GM21447 (cell line): ENCODE data around the gene SPTLC1.

Experiments used
- ATAC-seq: cut with Tn5 transposase; IDR thresholded peaks from one replicate; pipeline ENCODE4 v1.9.1; 2021; ENCODE audit not compliant: unreplicated experiment

Gene SPTLC1

DNA sequence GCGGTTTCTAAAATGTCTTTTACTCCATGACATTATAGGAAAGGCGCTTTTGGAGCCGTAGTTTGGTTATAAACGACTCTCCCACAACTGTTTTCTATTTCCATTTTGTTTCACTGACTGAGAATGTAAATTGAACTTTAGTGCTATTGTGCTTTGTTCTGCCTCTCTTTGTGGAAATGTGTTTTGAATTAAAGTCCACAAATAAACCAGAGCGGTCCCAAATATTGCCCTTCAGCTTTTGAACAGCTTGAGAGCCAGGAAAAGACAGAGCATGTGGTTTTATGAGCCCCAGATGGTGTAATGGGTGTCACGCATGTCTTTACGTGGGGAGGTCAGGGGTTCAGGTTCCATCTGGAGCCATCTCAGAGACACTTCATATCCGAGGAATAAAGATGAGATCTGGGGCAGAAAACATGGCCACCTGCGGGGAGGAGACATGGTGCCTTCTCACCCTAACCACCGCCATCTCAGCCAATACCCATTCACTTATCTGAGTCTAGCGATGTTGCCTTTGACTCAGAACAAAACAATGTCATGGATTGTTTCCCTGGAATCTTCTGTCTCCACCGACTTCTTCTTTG lies 122.7 kb downstream of the SPTLC1 start:
- ATAC-seq, result no peak

GRCh38 chr9:91991721-91992341 lies 123.4 kb downstream of the SPTLC1 start:
- ATAC-seq, result no peak

GRCh38 chr9:91986248-91986647 lies 129.0 kb downstream of the SPTLC1 start:
- ATAC-seq, result no peak

DNA sequence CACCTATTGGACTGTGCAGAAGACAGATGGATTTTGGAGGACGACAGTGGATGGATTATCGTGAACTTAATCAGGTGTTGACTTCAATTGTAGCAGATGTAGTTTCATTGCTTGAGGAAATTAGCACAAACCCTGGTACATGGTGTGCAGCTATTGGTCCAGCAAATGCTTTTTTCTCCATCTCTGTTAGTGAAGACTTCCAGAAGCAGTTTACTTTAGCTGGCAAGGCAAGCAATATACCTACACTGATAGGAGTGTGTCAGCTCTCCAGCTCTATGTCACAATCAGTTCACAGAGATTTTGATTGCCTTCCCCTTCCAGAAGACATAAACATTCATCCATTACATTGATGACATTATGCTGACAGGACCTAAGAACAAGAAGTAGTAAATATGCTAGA lies 129.5 kb downstream of the SPTLC1 start:
- no peak for ATAC-seq
